Right lung (tissue), 5 donors: Measurements from ENCODE around the gene PEX14. TPM values are rescaled to one million over a fixed set of nuclear protein-coding genes. Genes with fewer than 3 reads are reported as not detected.
"Not testable (repeated sequence)": the region's sequence is repeated elsewhere in the genome, so short reads cannot be mapped to it uniquely, and the experiment has no call there.

ENCODE experiments used
- DNase-seq, 2 donors: peaks; one replicate each; pipeline ENCODE4 v3.0.0-alpha.2; 2013
- polyA plus RNA-seq, 5 donors: library from polyadenylated mRNA; unstranded; fragments of 120-200 nt; gene quantifications; one replicate each; pipeline versions ENCODE4 v1.2.1 to v1.2.3, GENCODE V29; 2013; ENCODE audit warnings: inconsistent platforms in 1 of 5, low replicate concordance in 1 of 5; ENCODE audit not compliant: insufficient read length in 5 of 5, insufficient read depth in 1 of 5

PEX14 gene
- polyA plus RNA-seq, 5 donors: 15.0 to 23.4 (median 19.9) TPM

- DNase-seq: no peak
Measured at GRCh38 chr1:10449751-10450150, 25.0 kb upstream of the PEX14 start, which contains the start of gene CORT. CORT (plus strand) TSS chr1:10450031; CDS start chr1:10450224, 193 bp downstream.

GRCh38 chr1:10450156-10450814 lies 24.5 kb upstream of the PEX14 start:
- DNase-seq: no peak

- no peak for DNase-seq
Measured at GRCh38 chr1:10450836-10451235, 23.9 kb upstream of the PEX14 start.

- DNase-seq: no peak
Measured at GRCh38 chr1:10451287-10451686, 23.5 kb upstream of the PEX14 start.

GRCh38 chr1:10456048-10456447 lies 18.7 kb upstream of the PEX14 start:
- DNase-seq: no peak

GRCh38 chr1:10456661-10457060 lies 18.1 kb upstream of the PEX14 start:
- no peak for DNase-seq

GRCh38 chr1:10457462-10457861 lies 17.3 kb upstream of the PEX14 start:
- DNase-seq: not testable (repeated sequence)

- no peak for DNase-seq
Measured at GRCh38 chr1:10457875-10458274, 16.9 kb upstream of the PEX14 start.

GRCh38 chr1:10459184-10459583 lies 15.6 kb upstream of the PEX14 start:
- no peak for DNase-seq

- no peak for DNase-seq
Measured at GRCh38 chr1:10467078-10467477, 7.7 kb upstream of the PEX14 start.

GRCh38 chr1:10470043-10470442 lies 4.7 kb upstream of the PEX14 start:
- no peak for DNase-seq

- no peak for DNase-seq
Measured at GRCh38 chr1:10471411-10472219, 3.1 kb upstream of the PEX14 start.

GRCh38 chr1:10472220-10473144 lies 2.3 kb upstream of the PEX14 start, which contains the start of gene DFFA:
DFFA (minus strand) TSS chr1:10472529; CDS start chr1:10472458, 71 bp downstream.
- DNase-seq: peak; percentile 91 to 92

- no peak for DNase-seq
Measured at GRCh38 chr1:10473145-10473765, 1.5 kb upstream of the PEX14 start.

GRCh38 chr1:10474309-10474612 lies 489 bp upstream of the PEX14 start:
- not testable (repeated sequence) for DNase-seq

- DNase-seq: no peak
Measured at GRCh38 chr1:10475510-10475909, 760 bp downstream of the PEX14 start.

- DNase-seq: no peak
Measured at GRCh38 chr1:10479296-10479695, 4.5 kb downstream of the PEX14 start.

GRCh38 chr1:10480614-10481013 lies 5.9 kb downstream of the PEX14 start:
- no peak for DNase-seq

- DNase-seq: no peak
Measured at GRCh38 chr1:10484521-10484920, 9.8 kb downstream of the PEX14 start.

- DNase-seq: no peak
Measured at GRCh38 chr1:10489291-10490055, 14.7 kb downstream of the PEX14 start.
